PFSK-1 (cell line): ENCODE data around the gene MFAP3.

ENCODE experiments used
- POLR2AphosphoS5 ChIP-seq: IDR thresholded peaks from 2 replicates; pipeline ENCODE4 v1.6.1; 2012; ENCODE audit warnings: low read depth, mild to moderate bottlenecking, control low read depth, low read length, moderate library complexity
- SIN3A ChIP-seq: IDR thresholded peaks from 2 replicates; pipeline ENCODE4 v1.6.1; 2012; ENCODE audit warnings: mild to moderate bottlenecking, low read length, moderate library complexity, borderline replicate concordance; ENCODE audit not compliant: insufficient read depth
- TAF1 ChIP-seq: IDR thresholded peaks from 2 replicates; pipeline ENCODE4 v1.6.1; 2012; ENCODE audit warnings: low read length, control low read depth, borderline replicate concordance; ENCODE audit not compliant: insufficient read depth

DNA sequence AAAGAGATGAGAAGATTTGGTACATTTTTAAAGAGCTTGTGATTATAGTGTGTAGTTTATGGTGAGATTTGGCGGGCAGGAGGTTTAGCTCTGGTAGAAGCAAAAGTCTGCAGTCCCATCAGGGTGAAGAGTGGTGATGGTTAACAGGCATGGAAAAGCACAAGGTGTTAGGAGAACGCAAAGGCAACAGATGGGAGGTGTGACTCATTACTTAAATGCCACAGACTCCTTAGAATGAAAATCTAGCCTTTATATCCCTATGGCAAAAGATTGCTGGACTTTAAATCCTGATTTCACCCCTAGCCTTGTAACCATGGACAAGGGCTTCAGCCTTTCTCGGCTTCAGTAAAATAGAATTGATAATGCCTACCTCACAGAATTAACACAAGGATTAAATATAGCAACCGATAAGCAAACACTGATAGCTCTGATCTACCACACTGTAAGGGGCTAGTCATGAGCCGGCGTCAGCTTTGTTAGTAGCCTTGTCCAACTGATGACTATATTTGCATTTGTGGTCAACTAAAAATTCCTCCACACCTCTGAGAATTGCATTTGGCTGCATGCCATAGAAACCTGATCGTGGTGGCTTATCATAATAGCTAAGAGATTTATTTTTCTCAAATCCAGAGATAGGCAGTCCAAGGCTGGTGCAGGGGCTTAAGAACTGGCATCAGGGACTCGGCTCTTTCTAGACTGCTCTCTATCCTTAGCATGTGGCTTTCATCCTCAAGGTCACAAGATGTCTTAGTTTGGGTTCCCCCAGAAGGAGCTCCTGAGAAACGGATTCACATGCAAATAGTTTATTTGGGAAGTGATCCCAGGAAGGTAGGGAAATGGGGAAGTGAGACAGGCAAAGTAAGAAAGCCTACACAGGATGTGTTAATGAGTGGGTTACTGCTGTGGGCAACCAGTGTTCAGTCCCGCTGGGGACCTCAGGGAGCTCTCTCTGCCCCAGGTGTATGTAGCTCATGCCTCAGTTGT, 19.6 kb downstream of the MFAP3 start:
- no peak for TF ChIP-seq TAF1
- TF ChIP-seq POLR2AphosphoS5: no peak
- no peak for TF ChIP-seq SIN3A
